COR-L47 (cell line): ENCODE results near the gene DTNBP1.
"Not testable (repeated sequence)": the region's sequence is repeated elsewhere in the genome, so short reads cannot be mapped to it uniquely, and the experiment has no call there.

Experiments used
- DNase-seq: peaks from one replicate; lab custom pipeline; 2025; lab: John Stamatoyannopoulos, UW

The DTNBP1 gene

GRCh38 chr6:15556711-15557110 is 106.1 kb downstream of the DTNBP1 start:
- DNase-seq = no peak

GRCh38 chr6:15555101-15556038 is 107.5 kb downstream of the DTNBP1 start:
- DNase-seq = no peak

GRCh38 chr6:15554728-15555100 is 108.1 kb downstream of the DTNBP1 start:
- no peak for DNase-seq

- no peak for DNase-seq
Measured at GRCh38 chr6:15553736-15554294, 109.0 kb downstream of the DTNBP1 start.

- no peak for DNase-seq
Measured at GRCh38 chr6:15553031-15553430, 109.8 kb downstream of the DTNBP1 start.

GRCh38 chr6:15551798-15552197 is 111.0 kb downstream of the DTNBP1 start:
- peak; percentile 33 for DNase-seq

GRCh38 chr6:15551262-15551661 is 111.6 kb downstream of the DTNBP1 start:
- DNase-seq = no peak

- DNase-seq = no peak
Measured at GRCh38 chr6:15550546-15551123, 112.2 kb downstream of the DTNBP1 start.

- DNase-seq = no peak
Measured at GRCh38 chr6:15549371-15549770, 113.5 kb downstream of the DTNBP1 start.

GRCh38 chr6:15547400-15547799 is 115.4 kb downstream of the DTNBP1 start:
- DNase-seq = no peak

GRCh38 chr6:15546591-15546990 is 116.2 kb downstream of the DTNBP1 start:
- DNase-seq = no peak

- DNase-seq = no peak
Measured at GRCh38 chr6:15544321-15544900, 118.4 kb downstream of the DTNBP1 start.

GRCh38 chr6:15543332-15543917 is 119.4 kb downstream of the DTNBP1 start:
- not testable (repeated sequence) for DNase-seq

GRCh38 chr6:15539722-15540270 is 123.0 kb downstream of the DTNBP1 start:
- no peak for DNase-seq

GRCh38 chr6:15538766-15539495 is 123.9 kb downstream of the DTNBP1 start:
- no peak for DNase-seq

- DNase-seq = no peak
Measured at GRCh38 chr6:15538106-15538505, 124.7 kb downstream of the DTNBP1 start.

GRCh38 chr6:15536198-15536955 is 126.5 kb downstream of the DTNBP1 start:
- no peak for DNase-seq

GRCh38 chr6:15535495-15536197 is 127.2 kb downstream of the DTNBP1 start:
- no peak for DNase-seq

- DNase-seq = no peak
Measured at GRCh38 chr6:15534974-15535373, 127.9 kb downstream of the DTNBP1 start.
